Measurements from ENCODE around the gene SLC16A11. TPM values are rescaled to one million over a fixed set of nuclear protein-coding genes. Genes with fewer than 3 reads are reported as not detected.

The SLC16A11 gene
- total and polyA plus RNA-seq, 2 of the 4 experiments (the other 2 are of a cell fraction) = not detected

DNA sequence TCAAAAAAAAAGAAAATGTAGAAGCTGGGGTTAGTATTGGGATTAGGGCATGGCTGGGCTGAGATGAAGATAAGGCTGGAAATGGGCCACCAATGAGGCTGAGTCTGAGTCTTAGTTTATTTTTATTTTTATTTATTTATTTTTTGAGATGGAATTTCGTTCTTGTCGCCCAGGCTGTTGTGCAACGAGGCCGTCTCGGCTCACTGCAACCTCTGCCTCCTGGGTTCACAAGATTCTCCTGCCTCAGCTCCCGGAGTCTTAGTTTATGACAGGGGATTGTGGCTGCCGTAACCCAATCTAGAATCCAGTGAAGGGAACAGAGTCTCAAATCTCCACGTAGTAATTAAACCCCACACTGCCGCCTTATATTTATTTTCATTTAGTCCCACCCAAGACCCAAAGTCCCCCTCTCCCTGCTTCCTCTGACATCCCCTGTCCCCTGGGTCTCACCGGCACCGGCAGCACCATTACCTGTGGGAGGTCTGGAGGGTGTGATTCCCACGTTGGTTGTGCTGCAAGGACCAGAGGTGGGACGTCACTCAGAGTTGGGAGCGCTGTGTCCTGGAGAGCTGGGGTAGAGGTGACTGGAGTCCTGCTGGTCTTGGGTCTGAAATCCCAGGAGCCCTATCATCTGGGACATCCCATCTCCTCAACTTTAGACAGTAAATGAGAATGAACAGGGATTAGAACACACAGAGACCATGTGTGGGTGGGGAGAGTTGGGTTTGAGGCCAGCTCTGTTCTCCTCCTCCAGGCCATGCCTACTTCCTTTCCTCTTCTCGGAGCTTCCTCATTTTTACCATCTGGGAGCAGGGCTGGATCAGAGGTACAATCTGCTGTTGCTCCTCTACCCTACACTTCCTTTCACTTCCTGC is 35.9 kb upstream of the SLC16A11 start, which contains the start of gene CLEC10A:
Gene CLEC10A, minus strand, starts transcription at position 671 of the 875 bp plus-strand sequence. CDS start 1,439 bp downstream, outside the sequence.
- H3K4me1 ChIP-seq (ENCODE audit: control insufficient read depth, insufficient read depth, low read length) = no peaks in the 10 kb centered on the region
- no peak within 1 kb of the TSS for H2AK9ac ChIP-seq (replicated peaks; ENCODE audit: low read depth, low read length, poor library complexity)
- H3K9ac ChIP-seq (ENCODE audit: low read depth, low read length) = no peak within 1 kb of the TSS
- H3K14ac ChIP-seq (replicated peaks; ENCODE audit: low read depth, low read length) = no peak within 1 kb of the TSS
- no peak within 1 kb of the TSS for H3K27ac ChIP-seq (ENCODE audit: insufficient read depth, low read length)
- H2BK120ac ChIP-seq (ENCODE audit: low read depth, low read length) = no peak within 1 kb of the TSS
- no peaks in the 10 kb centered on the region for H3K36me3 ChIP-seq (ENCODE audit: control insufficient read depth, insufficient read depth, low read length)
- H3K4ac ChIP-seq (ENCODE audit: low read depth, low read length) = no peak within 1 kb of the TSS
- DNase-seq = no peak
- intact Hi-C loops (cut with micrococcal nuclease) (no loop called here), dilution Hi-C loops (cut with HindIII; ENCODE audit: low sequenced_read_pairs, unreplicated experiment) (no loop called here), in situ Hi-C loops (cut with MboI; ENCODE audit: low sequenced_read_pairs) (no loop called here)
- TF ChIP-seq BHLHE40 (IDR thresholded peaks at IDR 0.05; ENCODE audit: low read depth, low read length) (no peak), RFX5 (IDR thresholded peaks at IDR 0.05; ENCODE audit: low read depth, low read length) (no peak), CHD1 (IDR thresholded peaks at IDR 0.05; ENCODE audit: low read depth, low read length) (no peak), NFE2L2 (IDR thresholded peaks at IDR 0.05; ENCODE audit: low read depth, low read length) (no peak), CEBPB (IDR thresholded peaks at IDR 0.05; ENCODE audit: low read depth, low read length) (no peak), RAD21 (IDR thresholded peaks at IDR 0.05; ENCODE audit: low read length) (no peak), POLR2A (IDR thresholded peaks at IDR 0.05; ENCODE audit: low read depth, low read length) (no peak)
- TF ChIP-seq, protein P1, sequence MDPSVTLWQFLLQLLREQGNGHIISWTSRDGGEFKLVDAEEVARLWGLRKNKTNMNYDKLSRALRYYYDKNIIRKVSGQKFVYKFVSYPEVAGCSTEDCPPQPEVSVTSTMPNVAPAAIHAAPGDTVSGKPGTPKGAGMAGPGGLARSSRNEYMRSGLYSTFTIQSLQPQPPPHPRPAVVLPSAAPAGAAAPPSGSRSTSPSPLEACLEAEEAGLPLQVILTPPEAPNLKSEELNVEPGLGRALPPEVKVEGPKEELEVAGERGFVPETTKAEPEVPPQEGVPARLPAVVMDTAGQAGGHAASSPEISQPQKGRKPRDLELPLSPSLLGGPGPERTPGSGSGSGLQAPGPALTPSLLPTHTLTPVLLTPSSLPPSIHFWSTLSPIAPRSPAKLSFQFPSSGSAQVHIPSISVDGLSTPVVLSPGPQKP (IDR thresholded peaks at IDR 0.05; ENCODE audit: borderline replicate concordance, low read depth, low read length) = no peak
- no peaks in the 10 kb centered on the region for H4K20me1 ChIP-seq (ENCODE audit: insufficient read depth, low read length)
- H4K5ac ChIP-seq (ENCODE audit: low read depth, low read length) = no peak within 1 kb of the TSS
- BruUV-seq (replicated peaks) = no TSS peak
- H4K91ac ChIP-seq (ENCODE audit: insufficient read depth, low read depth, low read length) = no peak within 1 kb of the TSS
- no peak within 1 kb of the TSS for H3K56ac ChIP-seq (ENCODE audit: extremely low read depth, insufficient read depth, low read length)
- H3K18ac ChIP-seq (ENCODE audit: low read depth, low read length) = no peak within 1 kb of the TSS
- H2AFZ ChIP-seq (replicated peaks; ENCODE audit: low read length, poor library complexity) = no peak within 1 kb of the TSS
- no peak within 1 kb of the TSS for H2BK15ac ChIP-seq (ENCODE audit: low read depth, low read length)
- no peak within 1 kb of the TSS for H3K23ac ChIP-seq (ENCODE audit: low read depth, low read length)
- ChIA-PET CTCF (interaction anchor here (1.9 kb wide), 1 partner anchor 34 kb away, joined by 5 read pairs; no protein-coding TSS in a partner anchor), POLR2A (ENCODE audit: unreplicated experiment) (no interaction called here)
- H2AK5ac ChIP-seq (ENCODE audit: low read depth, low read length) = no peak within 1 kb of the TSS
- H3K27me3 ChIP-seq (ENCODE audit: control insufficient read depth, insufficient read depth, low read length) = peaks cover 8% of the 10 kb centered on the region
- ATAC-seq (ENCODE audit: low read depth) = no peak
- H4K8ac ChIP-seq (ENCODE audit: low read depth in 2 of 2, low read length in 2 of 2) = no peak within 1 kb of the TSS
- H3K4me2 ChIP-seq (ENCODE audit: low read depth, low read length) = no peak within 1 kb of the TSS
- H2BK20ac ChIP-seq (ENCODE audit: low read depth, low read length) = no peak within 1 kb of the TSS
- H3K79me1 ChIP-seq (ENCODE audit: low read depth in 1 of 2, low read length in 2 of 2) = no peaks in the 10 kb centered on the region
- H3K9me1 ChIP-seq (ENCODE audit: insufficient read depth, low read length) = no peaks in the 10 kb centered on the region
- no peak within 1 kb of the TSS for H3K4me3 ChIP-seq (ENCODE audit: insufficient read depth, low read depth, low read length)
- H2BK5ac ChIP-seq (ENCODE audit: low read depth, low read length, poor library complexity, severe bottlenecking) = no peak within 1 kb of the TSS
- no CpG with 5 or more reads among the region's 15 CpGs for WGBS, 2 experiments (ENCODE audit: extremely low coverage in 2 of 2, insufficient read length in 1 of 2)
- H3K9me3 ChIP-seq (ENCODE audit: control insufficient read depth, insufficient read depth, low read length) = no peaks in the 10 kb centered on the region

All from IMR-90 (cell line).